Renal pelvis (tissue), 3 donors: ENCODE results near the gene BRDT. TPM values are rescaled to one million over a fixed set of nuclear protein-coding genes. Genes with fewer than 3 reads are reported as not detected.

ENCODE experiments used
- polyA plus RNA-seq, 3 donors: library from polyadenylated mRNA; unstranded; fragments of 120-200 nt; gene quantifications; one replicate each; pipeline ENCODE4 v1.2.1, GENCODE V29; 2013; ENCODE audit not compliant: insufficient read length in 3 of 3

BRDT gene
- polyA plus RNA-seq, 3 donors: not detected

Other genes starting within 250 kb of the BRDT start
- gene TGFBR3, start 63.2 kb upstream of the BRDT start, polyA plus RNA-seq: 100 to 1,000 TPM in 2 of 3 donors, 10 to 100 TPM in 1; 95.6 to 116 (median 110) TPM
- 1 to 10 TPM; 1.6 to 1.8 (median 1.7) TPM for gene EPHX4, start 80.6 kb downstream of the BRDT start, polyA plus RNA-seq
- gene SETSIP, start 126.0 kb downstream of the BRDT start, polyA plus RNA-seq: 1 to 10 TPM in 1 of 3 donors, not detected in 2; 1.0 TPM
- gene BTBD8, start 130.9 kb downstream of the BRDT start, polyA plus RNA-seq: 1 to 10 TPM; 4.9 to 7.9 (median 6.7) TPM